PC-9 (cell line): ENCODE measurements around the gene ABCB8. TPM values are rescaled to one million over a fixed set of nuclear protein-coding genes. Genes with fewer than 3 reads are reported as not detected.

Experiments
- BruUV-seq: library from RNA; stranded (reverse); fragments of 400-500 nt; replicated peaks from 2 replicates; lab custom pipeline; 2021; lab: Mats Ljungman, UMichigan
- CTCF ChIA-PET: fragments of 300-600 bp; sonication (Branson Sonifier 250); formaldehyde crosslinking; loops from one replicate; lab custom pipeline; 2022; ENCODE audit warnings: antibody characterized with exemption; lab: Charles Lee
- POLR2A ChIA-PET: fragments of 300-600 bp; sonication (Branson Sonifier 250); formaldehyde crosslinking; loops from one replicate; lab custom pipeline; 2022; ENCODE audit warnings: antibody characterized with exemption; ENCODE audit not compliant: unreplicated experiment; lab: Charles Lee
- DNase-seq, 2 experiments: peaks; one replicate each; pipeline versions ENCODE4 v3.0.0 to v3.0.0-alpha.2; 2015 to 2022; ENCODE audit warnings: mixed read lengths in 1 of 2
- H2AFZ ChIP-seq: fragments of 200-600 bp; sonication (generic); 2 replicates; pipeline ENCODE4 v1.8.1; 2017; ENCODE audit warnings: antibody characterized with exemption
- H3F3A ChIP-seq: fragments of 200-600 bp; sonication (generic); 2 replicates; pipeline ENCODE4 v1.8.1; 2017; ENCODE audit warnings: antibody characterized with exemption, mild to moderate bottlenecking, low read depth; ENCODE audit not compliant: insufficient read depth
- H3K27ac ChIP-seq: fragments of 200-600 bp; sonication (generic); 2 replicates; pipeline ENCODE4 v1.6.1; 2016; ENCODE audit warnings: mixed run types
- H3K27me3 ChIP-seq: fragments of 200-600 bp; sonication (generic); 2 replicates; pipeline ENCODE4 v1.6.1; 2016; ENCODE audit warnings: low read depth, mixed run types; ENCODE audit not compliant: insufficient read depth
- H3K36me3 ChIP-seq: fragments of 200-600 bp; sonication (generic); 2 replicates; pipeline ENCODE4 v1.6.1; 2016; ENCODE audit warnings: low read depth, mixed run types
- H3K4me1 ChIP-seq: fragments of 200-600 bp; sonication (generic); replicated peaks from 2 replicates; pipeline ENCODE4 v1.6.1; 2016; ENCODE audit warnings: mixed run types; ENCODE audit not compliant: insufficient read depth
- H3K4me2 ChIP-seq: fragments of 200-600 bp; sonication (generic); 2 replicates; pipeline ENCODE4 v1.6.1; 2017; ENCODE audit warnings: mixed run types
- H3K4me3 ChIP-seq: fragments of 200-600 bp; sonication (generic); 2 replicates; pipeline ENCODE4 v1.6.1; 2016; ENCODE audit warnings: mixed run types
- H3K79me2 ChIP-seq: fragments of 200-600 bp; sonication (generic); 2 replicates; pipeline ENCODE4 v1.6.1; 2017; ENCODE audit warnings: low read depth, mixed run types
- H3K9me2 ChIP-seq: fragments of 200-600 bp; sonication (generic); 2 replicates; pipeline ENCODE4 v1.8.1; 2017; ENCODE audit warnings: mild to moderate bottlenecking; ENCODE audit not compliant: insufficient read depth
- H3K9me3 ChIP-seq: fragments of 200-600 bp; sonication (generic); 2 replicates; pipeline ENCODE4 v1.8.1; 2016; ENCODE audit warnings: low read depth; ENCODE audit not compliant: insufficient read depth
- H4K20me1 ChIP-seq: fragments of 200-600 bp; sonication (generic); 2 replicates; pipeline ENCODE4 v1.8.1; 2017; ENCODE audit not compliant: insufficient read depth
- CTCF ChIP-seq: fragments of 200-600 bp; sonication (generic); conservative IDR thresholded peaks from 2 replicates; pipeline ENCODE4 v1.6.1; 2017; ENCODE audit warnings: mixed run types, antibody characterized with exemption, mild to moderate bottlenecking, moderate library complexity
- EZH2 ChIP-seq: fragments of 200-600 bp; sonication (generic); IDR thresholded peaks from 2 replicates; pipeline ENCODE4 v1.8.0; 2017; ENCODE audit warnings: antibody characterized with exemption, low read depth
- intact Hi-C: fragments of 100-400 bp; cut with micrococcal nuclease; formaldehyde crosslinking; loops from one replicate; pipeline ENCODE4 v1.10.0; 2022; ENCODE audit not compliant: unreplicated experiment
- total RNA-seq: library from RNA; stranded (reverse); gene quantifications from 2 replicates; pipeline ENCODE4 v1.2.3, GENCODE V29; 2021

Gene ABCB8
- total RNA-seq, 1 experiment from 2014 or later: 61.9 TPM

- peak overlapping the region; percentile 98 for H3K4me2 ChIP-seq
- no peaks in the 10 kb centered on the region for H3K9me2 ChIP-seq
- DNase-seq: no peak
- H2AFZ ChIP-seq: no peak overlapping the region
- BruUV-seq: no TSS peak
- ChIA-PET CTCF (no interaction called here), POLR2A (no interaction called here)
- H3K27ac ChIP-seq: no peak overlapping the region
- H3K4me1 ChIP-seq: peaks cover 25% of the 10 kb centered on the region
- H3K4me3 ChIP-seq: no peak overlapping the region
- H3K27me3 ChIP-seq: no peaks in the 10 kb centered on the region
- intact Hi-C loops: no loop called here
- no peak for TF ChIP-seq CTCF
- TF ChIP-seq EZH2: no peak
- peaks cover 18% of the 10 kb centered on the region for H3K79me2 ChIP-seq
- H3K9me3 ChIP-seq: no peaks in the 10 kb centered on the region
- peaks cover 30% of the 10 kb centered on the region; the same call in 1 of the 2 replicates for H3F3A ChIP-seq
- no peaks in the 10 kb centered on the region for H4K20me1 ChIP-seq
- no peaks in the 10 kb centered on the region for H3K36me3 ChIP-seq
These were observed 28.0 kb downstream of the ABCB8 start for GRCh38 chr7:151056283-151056665.

- Histone ChIP-seq H3K79me2 (peaks cover 25% of the 10 kb centered on the region), H3K4me3 (peak overlapping the region; percentile 82), H3F3A (peaks cover 35% of the 10 kb centered on the region; the same call in 1 of the 2 replicates), H3K36me3 (no peaks in the 10 kb centered on the region), H3K4me1 (peaks cover 32% of the 10 kb centered on the region), H3K9me2 (no peaks in the 10 kb centered on the region), H3K4me2 (peak overlapping the region; percentile 98), H3K27me3 (no peaks in the 10 kb centered on the region), H4K20me1 (no peaks in the 10 kb centered on the region; the same call in 1 of the 2 replicates), H3K27ac (no peak overlapping the region), H3K9me3 (no peaks in the 10 kb centered on the region), H2AFZ (peak overlapping the region; percentile 88)
- DNase-seq: no peak
- no TSS peak for BruUV-seq
- CTCF ChIA-PET: no interaction called here
- POLR2A ChIA-PET: interaction anchor here (1.0 kb wide), 1 partner anchor 29 kb away, joined by 3 read pairs; the partner anchor contains the start of gene ABCB8
- TF ChIP-seq CTCF: no peak
- intact Hi-C loops: no loop called here
These were observed 28.6 kb downstream of the ABCB8 start for GRCh38 chr7:151056666-151057505.

GRCh38 chr7:151057506-151057988 is 29.3 kb downstream of the ABCB8 start, which contains the start of gene CDK5:
TSS of gene CDK5 (minus strand) at chr7:151057897. CDS start at chr7:151057848, 49 bp downstream.
- Histone ChIP-seq H3K79me2 (peaks cover 27% of the 10 kb centered on the region), H3K4me2 (peak within 1 kb of the TSS; percentile 98), H2AFZ (peak within 1 kb of the TSS; percentile 88), H3K9me3 (no peaks in the 10 kb centered on the region), H3F3A (peaks cover 41% of the 10 kb centered on the region; the same call in 1 of the 2 replicates), H3K4me1 (peaks cover 38% of the 10 kb centered on the region), H3K36me3 (no peaks in the 10 kb centered on the region), H3K4me3 (peak within 1 kb of the TSS; percentile 82), H3K27ac (peak within 1 kb of the TSS; percentile 41), H3K27me3 (no peaks in the 10 kb centered on the region), H4K20me1 (no peaks in the 10 kb centered on the region; the same call in 1 of the 2 replicates), H3K9me2 (no peaks in the 10 kb centered on the region)
- no peak for TF ChIP-seq CTCF
- BruUV-seq: no TSS peak
- CTCF ChIA-PET: no interaction called here
- POLR2A ChIA-PET: interaction anchor here (1.0 kb wide), 1 partner anchor 29 kb away, joined by 3 read pairs; the partner anchor contains the start of gene ABCB8
- DNase-seq: no peak
- intact Hi-C loops: no loop called here
